Endothelial cell of umbilical vein (primary cell): ENCODE measurements around the gene MAP3K12. TPM values are rescaled to one million over a fixed set of nuclear protein-coding genes. Genes with fewer than 3 reads are reported as not detected.

Experiments
- BruUV-seq: library from RNA; stranded (reverse); fragments of 400-500 nt; replicated peaks from 2 replicates; lab custom pipeline; 2021; lab: Mats Ljungman, UMichigan
- CTCF ChIA-PET: fragments of 300-600, 350-600 bp; sonication (Branson Sonifier 250); formaldehyde crosslinking; loops from one replicate; lab custom pipeline; 2021; ENCODE audit warnings: antibody characterized with exemption, inconsistent platforms; lab: Charles Lee
- POLR2A ChIA-PET: fragments of 300-600, 350-600 bp; sonication (Branson Sonifier 250); formaldehyde crosslinking; loops from one replicate; lab custom pipeline; 2021; ENCODE audit warnings: antibody characterized with exemption, inconsistent platforms; lab: Charles Lee
- DNase-seq: peaks from one replicate; pipeline ENCODE4 v3.0.0-alpha.2; 2011; ENCODE audit warnings: low read depth, low spot score
- FAIRE-seq: peaks from 2 replicates; lab custom pipeline; 2011; peaks lifted over from hg19 to GRCh38; lab: Jason Lieb, UNC
- H2AFZ ChIP-seq: 2 replicates; pipeline ENCODE4 v1.6.0; 2012; ENCODE audit warnings: low read depth, low read length, control low read depth, inconsistent platforms
- H3K27ac ChIP-seq: 2 replicates; pipeline ENCODE4 v1.5.1; 2011; ENCODE audit warnings: low read depth, mild to moderate bottlenecking, control low read depth, low read length, moderate library complexity; ENCODE audit not compliant: insufficient read depth
- H3K27me3 ChIP-seq, 2 experiments: 2 replicates each; pipeline versions ENCODE4 v1.6.0 to v1.6.1; 2011; ENCODE audit warnings: low read length in 2 of 2, mixed read lengths in 1 of 2; ENCODE audit not compliant: control insufficient read depth in 2 of 2, insufficient read depth in 2 of 2
- H3K36me3 ChIP-seq, 2 experiments: 2 replicates in 1 of 2; 3 replicates in 1 of 2; pipeline ENCODE4 v1.5.1; 2011; ENCODE audit warnings: low read length in 2 of 2, mild to moderate bottlenecking in 1 of 2, moderate library complexity in 1 of 2; ENCODE audit not compliant: control insufficient read depth in 2 of 2, insufficient read depth in 2 of 2; ENCODE audit errors: extremely low read depth in 1 of 2
- H3K4me1 ChIP-seq: 3 replicates; pipeline ENCODE4 v1.5.1; 2011; ENCODE audit warnings: mild to moderate bottlenecking, low read length; ENCODE audit not compliant: control insufficient read depth, insufficient read depth; ENCODE audit errors: extremely low read depth
- H3K4me2 ChIP-seq: 2 replicates; pipeline ENCODE4 v1.6.1; 2011; ENCODE audit warnings: low read length, control low read depth, mixed read lengths; ENCODE audit not compliant: insufficient read depth
- H3K4me3 ChIP-seq, 3 experiments: fragments of 200-600 bp in 1 of 3; sonication (generic), shearing (Covaris generic) in 1 of 3; replicated peaks in 1 of 3; 2 replicates each; pipeline ENCODE4 v1.5.1; 2011 to 2016; ENCODE audit warnings: control low read depth in 3 of 3, low read length in 3 of 3, mild to moderate bottlenecking in 2 of 3, inconsistent platforms in 1 of 3, low read depth in 1 of 3, moderate library complexity in 1 of 3; ENCODE audit not compliant: insufficient read depth in 1 of 3
- H3K79me2 ChIP-seq: 2 replicates; pipeline ENCODE4 v1.6.0; 2012; ENCODE audit warnings: low read length, inconsistent platforms; ENCODE audit not compliant: control insufficient read depth, insufficient read depth
- H3K9ac ChIP-seq: replicated peaks from 2 replicates; pipeline ENCODE3; 2011; ENCODE audit warnings: low read length, control low read depth; ENCODE audit not compliant: insufficient read depth; ENCODE audit errors: extremely low read depth
- H3K9me1 ChIP-seq: replicated peaks from 3 replicates; pipeline ENCODE4 v1.6.0; 2011; ENCODE audit warnings: mild to moderate bottlenecking, low read length; ENCODE audit not compliant: control insufficient read depth, insufficient read depth; ENCODE audit errors: extremely low read depth
- H3K9me3 ChIP-seq: replicated peaks from 2 replicates; pipeline ENCODE4 v1.5.1; 2012; ENCODE audit warnings: low read length, inconsistent platforms; ENCODE audit not compliant: control insufficient read depth, insufficient read depth
- H4K20me1 ChIP-seq: replicated peaks from 2 replicates; pipeline ENCODE3; 2011; ENCODE audit warnings: mild to moderate bottlenecking, low read length; ENCODE audit not compliant: control insufficient read depth, insufficient read depth; ENCODE audit errors: extremely low read depth
- CTCF ChIP-seq, 2 donors: IDR thresholded peaks; 1 replicate in 1 of 2; 2 replicates in 1 of 2; pipeline ENCODE4 v1.5.1; 2011; ENCODE audit warnings: low read length in 2 of 2, mild to moderate bottlenecking in 2 of 2, moderate library complexity in 2 of 2, control low read depth in 1 of 2, inconsistent platforms in 1 of 2, low read depth in 1 of 2; ENCODE audit not compliant: insufficient read depth in 1 of 2; ENCODE audit errors: extremely low read depth in 1 of 2
- EZH2 ChIP-seq: IDR thresholded peaks from 2 replicates; pipeline ENCODE4 v1.6.1; 2012; ENCODE audit warnings: borderline replicate concordance, low read depth, mild to moderate bottlenecking, moderate library complexity, low read length, inconsistent platforms; ENCODE audit not compliant: severe bottlenecking
- FOS ChIP-seq: IDR thresholded peaks from 2 replicates; pipeline ENCODE4 v1.6.1; 2011; ENCODE audit warnings: mild to moderate bottlenecking, low read length, moderate library complexity, borderline replicate concordance; ENCODE audit not compliant: insufficient read depth
- GATA2 ChIP-seq: IDR thresholded peaks from 2 replicates; pipeline ENCODE4 v1.7.0; 2011; ENCODE audit warnings: low read depth, mild to moderate bottlenecking, moderate library complexity, mixed read lengths, low read length; ENCODE audit not compliant: insufficient read length, insufficient read depth
- JUN ChIP-seq: IDR thresholded peaks from 2 replicates; pipeline ENCODE4 v1.6.1; 2011; ENCODE audit warnings: borderline replicate concordance, low read depth; ENCODE audit not compliant: insufficient read length, insufficient read depth
- MAX ChIP-seq: IDR thresholded peaks from 2 replicates; pipeline ENCODE4 v1.6.1; 2011; ENCODE audit not compliant: insufficient read depth, insufficient read length
- MYC ChIP-seq: IDR thresholded peaks from one replicate; pipeline ENCODE4 v1.6.1; 2011; ENCODE audit warnings: mild to moderate bottlenecking, low read depth, low read length
- POLR2A ChIP-seq: IDR thresholded peaks from 2 replicates; pipeline ENCODE4 v1.6.1; 2012; ENCODE audit warnings: low read depth, mild to moderate bottlenecking, control low read depth, low read length
- POLR2AphosphoS5 ChIP-seq: IDR thresholded peaks from 2 replicates; pipeline ENCODE4 v1.6.1; 2012; ENCODE audit warnings: low read depth, mild to moderate bottlenecking, control low read depth, low read length, moderate library complexity; ENCODE audit not compliant: insufficient read depth
- dilution Hi-C: fragments of 300-500 bp; cut with MboI; formaldehyde crosslinking; loops from one replicate; pipeline ENCODE4 v1.15.0; 2019; ENCODE audit warnings: low sequenced_read_pairs; ENCODE audit not compliant: extremely low pct_ligation_motif_present
- intact Hi-C: fragments of 100-400 bp; cut with micrococcal nuclease; formaldehyde crosslinking; loops from one replicate; pipeline ENCODE4 v1.10.0; 2022
- polyA plus RNA-seq, 4 experiments: library from polyadenylated mRNA; depleted of rRNA in 3 of 4; stranded (reverse) in 3 of 4; unstranded in 1 of 4; fragments of >200 nt; gene quantifications; 2 replicates each; pipeline versions ENCODE4 v1.2.1 to v1.2.3, GENCODE V29; 2011 to 2012; ENCODE audit warnings: missing spikeins in 1 of 4
- total RNA-seq: library from RNA; stranded (reverse); gene quantifications from 2 replicates; pipeline ENCODE4 v1.2.3, GENCODE V29; 2021

MAP3K12 gene
- total and polyA plus RNA-seq, 2 donors (not counting 3 experiments of a cell fraction or from before 2014, with no cell fraction given), result 29.3 to 66.2 TPM

GRCh38 chr12:53472056-53472582 is 27.1 kb downstream of the MAP3K12 start:
- peaks cover 80% of the 10 kb centered on the region for H3K79me2 ChIP-seq
- H3K9me1 ChIP-seq, result no peaks in the 10 kb centered on the region
- H3K4me2 ChIP-seq, result no peak overlapping the region
- dilution Hi-C loops, result no loop called here
- TF ChIP-seq JUN (no peak), FOS (no peak), GATA2 (no peak), POLR2A (no peak), MAX (no peak), CTCF (IDR thresholded peaks at IDR 0.05; ENCODE audit: extremely low read depth in 1 of 2, insufficient read depth in 1 of 2, low read depth in 1 of 2, low read length in 2 of 2) (no peak), EZH2 (no peak), POLR2AphosphoS5 (no peak), MYC (no peak)
- FAIRE-seq, result no peak
- peaks cover 22% of the 10 kb centered on the region for H4K20me1 ChIP-seq
- H3K27me3 ChIP-seq, result no peaks in the 10 kb centered on the region
- H3K9ac ChIP-seq, result no peak overlapping the region
- CTCF ChIA-PET, result interaction anchor here (1.7 to 2.8 kb wide), 3 partner anchors 10 to 151 kb away, joined by 3 to 14 read pairs (median 12); partner anchors contain the start of genes AAAS and NPFF
- H3K4me1 ChIP-seq, result no peaks in the 10 kb centered on the region
- no peak for DNase-seq
- no peak overlapping the region for H2AFZ ChIP-seq
- POLR2A ChIA-PET, result interaction anchor here (0.5 to 0.6 kb wide), 2 partner anchors 14 to 92 kb away, joined by 3 read pairs; partner anchors contain the start of gene SP1
- no TSS peak for BruUV-seq
- intact Hi-C loops, result no loop called here
- no peak overlapping the region for H3K4me3 ChIP-seq
- peaks cover 75 to 80% of the 10 kb centered on the region in 2 experiments for H3K36me3 ChIP-seq
- no peak overlapping the region for H3K27ac ChIP-seq
- no peaks in the 10 kb centered on the region for H3K9me3 ChIP-seq
